SH-SY5Y (cell line): Measurements from ENCODE around the gene GABRG2.

Experiments used
- GATA2 ChIP-seq: IDR thresholded peaks from 2 replicates; pipeline ENCODE4 v1.6.1; 2011; ENCODE audit warnings: mild to moderate bottlenecking, low read depth, low read length
- GATA3 ChIP-seq: IDR thresholded peaks from 2 replicates; pipeline ENCODE4 v1.6.1; 2011; ENCODE audit warnings: low read depth, mild to moderate bottlenecking, low read length, moderate library complexity

Gene GABRG2

GRCh38 chr5:162067655-162068411, at the start of gene GABRG2:
GABRG2 (plus strand) TSS chr5:162067773; CDS start chr5:162068000, 227 bp downstream.
- no peak; the same call in 1 of the 2 replicates for TF ChIP-seq GATA2
- TF ChIP-seq GATA3, result no peak

- TF ChIP-seq GATA3, result no peak
These were observed 42.3 kb upstream of the GABRG2 start for GRCh38 chr5:162025312-162025711.

- TF ChIP-seq GATA3 (no peak), GATA2 (no peak)
These were observed 40.8 kb upstream of the GABRG2 start for GRCh38 chr5:162026803-162027202.

- TF ChIP-seq GATA2 (no peak), GATA3 (no peak)
These were observed 30.1 kb upstream of the GABRG2 start for GRCh38 chr5:162037431-162037830.

GRCh38 chr5:162047279-162047678, 20.3 kb upstream of the GABRG2 start:
- no peak for TF ChIP-seq GATA2
- TF ChIP-seq GATA3, result no peak

GRCh38 chr5:162052676-162053075, 14.9 kb upstream of the GABRG2 start:
- TF ChIP-seq GATA3, result no peak
- no peak for TF ChIP-seq GATA2

GRCh38 chr5:162067162-162067561, 411 bp upstream of the GABRG2 start:
- TF ChIP-seq GATA3 (no peak), GATA2 (no peak)

GRCh38 chr5:162068412-162068811, 839 bp downstream of the GABRG2 start:
- no peak for TF ChIP-seq GATA3
- no peak for TF ChIP-seq GATA2

GRCh38 chr5:162068936-162069335, 1.4 kb downstream of the GABRG2 start:
- TF ChIP-seq GATA2 (no peak), GATA3 (no peak)

GRCh38 chr5:162078805-162079204, 11.2 kb downstream of the GABRG2 start:
- TF ChIP-seq GATA3 (no peak), GATA2 (no peak)

- TF ChIP-seq GATA2, result no peak
- TF ChIP-seq GATA3, result no peak
These were observed 23.8 kb downstream of the GABRG2 start for GRCh38 chr5:162091336-162091735.

GRCh38 chr5:162096448-162096847, 28.9 kb downstream of the GABRG2 start:
- no peak for TF ChIP-seq GATA2
- no peak for TF ChIP-seq GATA3

- TF ChIP-seq GATA3, result no peak
- TF ChIP-seq GATA2, result no peak
These were observed 40.0 kb downstream of the GABRG2 start for GRCh38 chr5:162107591-162107990.

- TF ChIP-seq GATA3 (no peak), GATA2 (no peak)
These were observed 52.2 kb downstream of the GABRG2 start for GRCh38 chr5:162119801-162120200.

- TF ChIP-seq GATA3, result no peak
- TF ChIP-seq GATA2, result no peak
These were observed 60.5 kb downstream of the GABRG2 start for GRCh38 chr5:162128117-162128516.

- TF ChIP-seq GATA3 (no peak), GATA2 (no peak)
These were observed 64.8 kb downstream of the GABRG2 start for GRCh38 chr5:162132348-162132747.

- TF ChIP-seq GATA2 (no peak), GATA3 (no peak)
These were observed 71.6 kb downstream of the GABRG2 start for GRCh38 chr5:162139190-162139589.
